GM12892 (cell line): Measurements from ENCODE around the gene RETSAT.

Experiments used
- POLR2A ChIP-seq: IDR thresholded peaks from 2 replicates; pipeline ENCODE4 v1.6.1; 2011; ENCODE audit warnings: low read depth, low read length, control low read depth
- POLR2AphosphoS5 ChIP-seq: IDR thresholded peaks from 2 replicates; pipeline ENCODE4 v1.6.1; 2011; ENCODE audit warnings: low read depth, low read length, control low read depth
- TAF1 ChIP-seq: IDR thresholded peaks from 2 replicates; pipeline ENCODE4 v1.6.1; 2011; ENCODE audit warnings: low read depth, mild to moderate bottlenecking, control low read depth, low read length, borderline replicate concordance

GRCh38 chr2:85347599-85347998, 6.7 kb downstream of the RETSAT start:
- TF ChIP-seq POLR2A (no peak), POLR2AphosphoS5 (no peak), TAF1 (no peak)
